ENCODE data around the gene CTSO. TPM values are rescaled to one million over a fixed set of nuclear protein-coding genes. Genes with fewer than 3 reads are reported as not detected.
A peak's percentile ranks its signal among the peaks of the same experiment; 100 is the strongest.

Gene CTSO
- total RNA-seq, 1 experiment from 2014 or later: 0.81 TPM

DNA sequence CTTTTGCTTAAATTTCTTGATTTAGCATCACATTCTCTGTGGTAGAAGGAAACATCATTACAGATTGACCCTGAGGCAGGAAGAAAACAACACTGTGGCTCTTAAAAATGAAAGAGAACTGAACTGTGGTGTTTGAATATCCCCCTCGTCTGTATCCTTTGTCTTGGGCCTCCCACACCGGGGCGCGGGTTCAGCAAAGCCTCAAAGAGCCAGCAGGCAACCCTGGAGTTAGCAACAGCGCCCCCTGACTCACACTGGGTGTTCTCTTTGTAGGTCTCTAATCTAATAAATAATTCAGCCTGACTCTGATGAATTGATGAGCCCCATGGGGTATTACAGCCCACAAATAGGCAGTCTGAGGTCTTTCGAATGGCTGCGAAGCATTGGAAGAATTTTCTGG is 46.1 kb upstream of the CTSO start:
- TF ChIP-seq, protein P1, sequence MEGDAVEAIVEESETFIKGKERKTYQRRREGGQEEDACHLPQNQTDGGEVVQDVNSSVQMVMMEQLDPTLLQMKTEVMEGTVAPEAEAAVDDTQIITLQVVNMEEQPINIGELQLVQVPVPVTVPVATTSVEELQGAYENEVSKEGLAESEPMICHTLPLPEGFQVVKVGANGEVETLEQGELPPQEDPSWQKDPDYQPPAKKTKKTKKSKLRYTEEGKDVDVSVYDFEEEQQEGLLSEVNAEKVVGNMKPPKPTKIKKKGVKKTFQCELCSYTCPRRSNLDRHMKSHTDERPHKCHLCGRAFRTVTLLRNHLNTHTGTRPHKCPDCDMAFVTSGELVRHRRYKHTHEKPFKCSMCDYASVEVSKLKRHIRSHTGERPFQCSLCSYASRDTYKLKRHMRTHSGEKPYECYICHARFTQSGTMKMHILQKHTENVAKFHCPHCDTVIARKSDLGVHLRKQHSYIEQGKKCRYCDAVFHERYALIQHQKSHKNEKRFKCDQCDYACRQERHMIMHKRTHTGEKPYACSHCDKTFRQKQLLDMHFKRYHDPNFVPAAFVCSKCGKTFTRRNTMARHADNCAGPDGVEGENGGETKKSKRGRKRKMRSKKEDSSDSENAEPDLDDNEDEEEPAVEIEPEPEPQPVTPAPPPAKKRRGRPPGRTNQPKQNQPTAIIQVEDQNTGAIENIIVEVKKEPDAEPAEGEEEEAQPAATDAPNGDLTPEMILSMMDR (conservative IDR thresholded peaks at IDR 0.05): peak; percentile 70
- Histone ChIP-seq H3K79me2 (ENCODE audit: insufficient read depth, low read length) (no peaks in the 10 kb centered on the region), H3T11ph (ENCODE audit: low read length) (no peak overlapping the region), H2AK5ac (ENCODE audit: insufficient read length, low read length) (no peak overlapping the region), H3K4me1 (ENCODE audit: insufficient read depth, low read length) (no peaks in the 10 kb centered on the region), H2AFZ (ENCODE audit: low read length) (no peak overlapping the region), H2BK12ac (ENCODE audit: insufficient read length, low read depth, low read length) (no peak overlapping the region), H3K27me3 (ENCODE audit: insufficient read depth, low read length) (peaks cover 16% of the 10 kb centered on the region; the same call in 1 of the 2 replicates), H3K23me2 (ENCODE audit: insufficient read length, low read depth, low read length, poor library complexity, severe bottlenecking) (no peaks in the 10 kb centered on the region), H3K27ac (ENCODE audit: insufficient read length, low read depth, low read length) (no peak overlapping the region), H4K8ac (replicated peaks; ENCODE audit: insufficient read length, low read depth, low read length) (no peak overlapping the region), H3K9ac (ENCODE audit: extremely low read depth, insufficient read length, low read length) (no peak overlapping the region), H4K5ac (ENCODE audit: insufficient read length, low read depth, low read length) (no peak overlapping the region), H3K79me1 (ENCODE audit: insufficient read depth, low read depth, low read length, poor library complexity, severe bottlenecking) (no peaks in the 10 kb centered on the region), H3K18ac (ENCODE audit: insufficient read length, low read depth, low read length) (no peak overlapping the region), H2BK15ac (ENCODE audit: low read depth, low read length) (no peak overlapping the region), H2BK120ac (ENCODE audit: low read depth, low read length, poor library complexity, severe bottlenecking) (no peak overlapping the region), H3K9me3 (ENCODE audit: control insufficient read depth, low read depth, low read length) (no peaks in the 10 kb centered on the region), H3K4me2 (ENCODE audit: insufficient read depth, insufficient read length, low read length) (no peak overlapping the region), H3K14ac (ENCODE audit: insufficient read depth, low read length) (no peak overlapping the region), H2BK20ac (ENCODE audit: low read depth, low read length, poor library complexity, severe bottlenecking) (no peak overlapping the region), H2BK5ac (ENCODE audit: insufficient read length, low read length) (no peak overlapping the region), H3K4ac (ENCODE audit: low read depth, low read length) (no peak overlapping the region), H4K20me1 (ENCODE audit: control insufficient read depth, insufficient read depth, insufficient read length) (no peaks in the 10 kb centered on the region), H3K23ac (ENCODE audit: insufficient read length, low read depth, low read length) (no peak overlapping the region), H4K91ac (ENCODE audit: insufficient read length, low read depth, low read length) (no peak overlapping the region), H3K56ac (ENCODE audit: insufficient read length, low read depth, low read length) (no peak overlapping the region)
- H3K27me3 Mint-ChIP-seq (ENCODE audit: low read depth): peaks cover 88% of the 10 kb centered on the region
- DNase-seq: peak; percentile 83
- no peak overlapping the region for H3K4me3 Mint-ChIP-seq
- no CpG with 5 or more reads among the region's 7 CpGs for WGBS (ENCODE audit: extremely low coverage, insufficient read length, low lambda C conversion rate)
- peaks cover 9 to 14% of the 10 kb centered on the region in 2 experiments for H3K9me3 Mint-ChIP-seq
- H3K27ac Mint-ChIP-seq: no peak overlapping the region
- H3K4me1 Mint-ChIP-seq: peaks cover 4 to 9% of the 10 kb centered on the region in 2 experiments
- peaks cover 3 to 6% (median 3%) of the 10 kb centered on the region in 3 experiments; a peak in 4 of 7 replicates for H3K36me3 Mint-ChIP-seq (ENCODE audit: insufficient read depth in 1 of 3, low read depth in 3 of 3)

Data from H9 (cell line).